Mesenchymal stem cell (in vitro differentiated cells and primary cell): ENCODE data around the gene SSR4.
"Not testable (repeated sequence)": the region's sequence is repeated elsewhere in the genome, so short reads cannot be mapped to it uniquely, and the experiment has no call there.

ENCODE experiments used
- DNase-seq: peaks from one replicate; pipeline ENCODE4 v3.0.0-alpha.2; 2013
- H2AFZ ChIP-seq: one replicate; pipeline ENCODE4 v1.6.1; 2013; ENCODE audit warnings: low read depth, mild to moderate bottlenecking, control low read depth, inconsistent platforms, low read length, moderate library complexity
- H2AK5ac ChIP-seq: 2 replicates; pipeline ENCODE4 v1.6.1; 2013; ENCODE audit warnings: low read length, moderate library complexity, mild to moderate bottlenecking, inconsistent platforms; ENCODE audit not compliant: severe bottlenecking
- H2BK120ac ChIP-seq: one replicate; pipeline ENCODE4 v1.6.1; 2013; ENCODE audit warnings: low read depth, mild to moderate bottlenecking, inconsistent platforms, low read length, moderate library complexity
- H2BK12ac ChIP-seq, 2 experiments: one replicate each; pipeline ENCODE4 v1.6.1; 2013; ENCODE audit warnings: inconsistent platforms in 2 of 2, low read length in 2 of 2, mild to moderate bottlenecking in 2 of 2, moderate library complexity in 2 of 2, control low read depth in 1 of 2
- H2BK15ac ChIP-seq: one replicate; pipeline ENCODE4 v1.6.1; 2013; ENCODE audit warnings: mild to moderate bottlenecking, low read depth, inconsistent platforms; ENCODE audit not compliant: poor library complexity, severe bottlenecking
- H2BK5ac ChIP-seq: 2 replicates; pipeline ENCODE4 v1.6.1; 2013; ENCODE audit warnings: low read depth, mild to moderate bottlenecking, low read length, control low read depth, inconsistent platforms; ENCODE audit not compliant: poor library complexity, severe bottlenecking
- H3K14ac ChIP-seq, 2 experiments: one replicate each; pipeline ENCODE4 v1.6.1; 2013; ENCODE audit warnings: inconsistent platforms in 2 of 2, low read length in 2 of 2, control low read depth in 1 of 2, mild to moderate bottlenecking in 1 of 2, moderate library complexity in 1 of 2
- H3K18ac ChIP-seq, 2 experiments: one replicate each; pipeline ENCODE4 v1.6.1; 2013; ENCODE audit warnings: inconsistent platforms in 2 of 2, low read length in 2 of 2, control low read depth in 1 of 2, low read depth in 1 of 2, mild to moderate bottlenecking in 1 of 2
- H3K23ac ChIP-seq, 2 experiments: one replicate each; pipeline ENCODE4 v1.6.1; 2013; ENCODE audit warnings: inconsistent platforms in 2 of 2, low read length in 2 of 2, mild to moderate bottlenecking in 2 of 2, moderate library complexity in 2 of 2, control low read depth in 1 of 2
- H3K27ac ChIP-seq: 2 replicates; pipeline ENCODE4 v1.5.1; 2013; ENCODE audit warnings: mild to moderate bottlenecking, moderate library complexity, low read length, control low read depth, inconsistent platforms; ENCODE audit not compliant: poor library complexity, severe bottlenecking
- H3K27me3 ChIP-seq, 2 experiments: 2 replicates each; pipeline versions ENCODE4 v1.6.1 to v1.7.0; 2013; ENCODE audit warnings: low read length in 2 of 2, mild to moderate bottlenecking in 2 of 2, moderate library complexity in 2 of 2, control low read depth in 1 of 2, inconsistent platforms in 1 of 2; ENCODE audit not compliant: control insufficient read depth in 1 of 2, insufficient read depth in 1 of 2
- H3K36me3 ChIP-seq, 2 experiments: 2 replicates each; pipeline versions ENCODE4 v1.6.1 to v1.7.0; 2013; ENCODE audit warnings: low read length in 2 of 2, control low read depth in 1 of 2, inconsistent platforms in 1 of 2, low read depth in 1 of 2, mild to moderate bottlenecking in 1 of 2; ENCODE audit not compliant: insufficient read depth in 2 of 2, control insufficient read depth in 1 of 2
- H3K4ac ChIP-seq, 2 experiments: one replicate each; pipeline ENCODE4 v1.6.1; 2013; ENCODE audit warnings: inconsistent platforms in 2 of 2, low read length in 2 of 2, mild to moderate bottlenecking in 2 of 2, moderate library complexity in 2 of 2, control low read depth in 1 of 2, low read depth in 1 of 2
- H3K4me1 ChIP-seq: 2 replicates; pipeline ENCODE4 v1.6.1; 2013; ENCODE audit warnings: low read depth, low read length, control low read depth; ENCODE audit not compliant: control insufficient read depth, insufficient read depth
- H3K4me2 ChIP-seq: 2 replicates; pipeline ENCODE4 v1.6.1; 2013; ENCODE audit warnings: low read length, mild to moderate bottlenecking, inconsistent platforms; ENCODE audit not compliant: poor library complexity, severe bottlenecking
- H3K4me3 ChIP-seq, 2 experiments: 2 replicates each; pipeline versions ENCODE4 v1.5.1 to v1.7.0; 2013; ENCODE audit warnings: low read length in 2 of 2, mild to moderate bottlenecking in 2 of 2, control low read depth in 1 of 2, low read depth in 1 of 2; ENCODE audit not compliant: insufficient read depth in 1 of 2
- H3K79me1 ChIP-seq: replicated peaks from 2 replicates; pipeline ENCODE4 v1.6.1; 2013; ENCODE audit warnings: mild to moderate bottlenecking, control low read depth, low read length, inconsistent platforms; ENCODE audit not compliant: poor library complexity, severe bottlenecking
- H3K9ac ChIP-seq: 2 replicates; pipeline ENCODE4 v1.7.0; 2013; ENCODE audit warnings: mild to moderate bottlenecking, low read length, moderate library complexity
- H3K9me3 ChIP-seq: 2 replicates; pipeline ENCODE4 v1.7.0; 2013; ENCODE audit warnings: mild to moderate bottlenecking, low read length; ENCODE audit not compliant: control insufficient read depth
- H4K8ac ChIP-seq: one replicate; pipeline ENCODE4 v1.6.1; 2013; ENCODE audit warnings: inconsistent platforms, mild to moderate bottlenecking, low read length, moderate library complexity
- H4K91ac ChIP-seq: one replicate; pipeline ENCODE4 v1.6.1; 2013; ENCODE audit warnings: mild to moderate bottlenecking, low read length, inconsistent platforms
- WGBS: methylation state at CpG from one replicate; pipeline ENCODE4 v1.1.7; 2013; ENCODE audit warnings: mixed read lengths; 5-methylcytosine and 5-hydroxymethylcytosine counted together

SSR4 gene

GRCh38 chrX:153749017-153749416, 45.5 kb upstream of the SSR4 start:
- H2BK12ac ChIP-seq, H2BK5ac ChIP-seq, H2BK15ac ChIP-seq, H3K14ac ChIP-seq, H3K27ac ChIP-seq, H4K91ac ChIP-seq, H2AK5ac ChIP-seq, H3K79me1 ChIP-seq, H3K36me3 ChIP-seq, H3K18ac ChIP-seq, H3K4ac ChIP-seq, H3K4me2 ChIP-seq, H4K8ac ChIP-seq, H2BK120ac ChIP-seq, H3K9ac ChIP-seq, H2AFZ ChIP-seq, H3K4me1 ChIP-seq, H3K4me3 ChIP-seq, DNase-seq, H3K9me3 ChIP-seq, H3K23ac ChIP-seq: not testable (repeated sequence)
- WGBS, result 91% methylated on average over 7 of the region's 7 CpGs
- H3K27me3 ChIP-seq, result peaks cover 0 to 17% of the 10 kb centered on the region in 2 experiments

GRCh38 chrX:153750127-153750774, 44.2 kb upstream of the SSR4 start:
- Histone ChIP-seq H3K18ac (no peak overlapping the region), H3K27me3 (peaks cover 0 to 21% of the 10 kb centered on the region in 2 experiments), H3K9me3 (peaks cover 6% of the 10 kb centered on the region), H3K23ac (no peak overlapping the region), H3K36me3 (no peaks in the 10 kb centered on the region), H2AK5ac (no peak overlapping the region), H3K79me1 (no peaks in the 10 kb centered on the region), H2BK5ac (no peak overlapping the region), H3K4me3 (no peak overlapping the region), H2AFZ (no peak overlapping the region), H4K8ac (no peak overlapping the region), H3K14ac (no peak overlapping the region), H2BK15ac (no peak overlapping the region), H3K4ac (no peak overlapping the region), H3K4me1 (no peaks in the 10 kb centered on the region), H4K91ac (no peak overlapping the region), H3K9ac (no peak overlapping the region), H2BK12ac (no peak overlapping the region), H3K4me2 (no peak overlapping the region), H2BK120ac (no peak overlapping the region), H3K27ac (no peak overlapping the region)
- DNase-seq, result no peak
- WGBS, result 87% methylated on average over 11 of the region's 12 CpGs

- H3K27me3 ChIP-seq, result peaks cover 0 to 13% of the 10 kb centered on the region in 2 experiments
- no peak overlapping the region for H3K18ac ChIP-seq
- no peak overlapping the region for H3K4me3 ChIP-seq
- no peak overlapping the region for H2BK120ac ChIP-seq
- WGBS, result no CpG with 5 or more reads among the region's 1 CpG
- H3K27ac ChIP-seq, result no peak overlapping the region
- H2BK12ac ChIP-seq, result no peak overlapping the region
- no peak overlapping the region for H3K23ac ChIP-seq
- no peak overlapping the region for H3K4me2 ChIP-seq
- no peak overlapping the region for H4K8ac ChIP-seq
- no peak overlapping the region for H3K4ac ChIP-seq
- H3K9ac ChIP-seq, result no peak overlapping the region
- DNase-seq, result no peak
- no peaks in the 10 kb centered on the region for H3K4me1 ChIP-seq
- peaks cover 0 to 6% of the 10 kb centered on the region in 2 experiments for H3K36me3 ChIP-seq
- peaks cover 25% of the 10 kb centered on the region for H3K9me3 ChIP-seq
- no peak overlapping the region for H2BK15ac ChIP-seq
- no peak overlapping the region for H4K91ac ChIP-seq
- H2BK5ac ChIP-seq, result no peak overlapping the region
- no peak overlapping the region for H3K14ac ChIP-seq
- H2AK5ac ChIP-seq, result no peak overlapping the region
- no peaks in the 10 kb centered on the region for H3K79me1 ChIP-seq
- H2AFZ ChIP-seq, result no peak overlapping the region
Measured at GRCh38 chrX:153755136-153755535, 39.3 kb upstream of the SSR4 start.

- no peak overlapping the region for H3K27ac ChIP-seq
Measured at GRCh38 chrX:153761863-153762262, 32.6 kb upstream of the SSR4 start.

More at GRCh38 chrX:153761863-153762262, 32.6 kb upstream of the SSR4 start:
- no peak overlapping the region for H2AFZ ChIP-seq
- H4K8ac ChIP-seq, result no peak overlapping the region
- no peak overlapping the region for H3K4ac ChIP-seq
- no peak overlapping the region for H3K4me2 ChIP-seq
- no peak overlapping the region for H2AK5ac ChIP-seq
- peaks cover 0 to 2% of the 10 kb centered on the region in 2 experiments for H3K27me3 ChIP-seq
- no peak overlapping the region for H3K14ac ChIP-seq
- no peak overlapping the region for H3K23ac ChIP-seq
- no peak overlapping the region for H4K91ac ChIP-seq
- peaks cover 7% of the 10 kb centered on the region for H3K79me1 ChIP-seq
- H2BK15ac ChIP-seq, result no peak overlapping the region
- no peak overlapping the region for H3K18ac ChIP-seq
- no peak overlapping the region for H3K9ac ChIP-seq
- H3K4me1 ChIP-seq, result peaks cover 26% of the 10 kb centered on the region
- H2BK120ac ChIP-seq, result no peak overlapping the region
- no peak overlapping the region for H2BK12ac ChIP-seq
- WGBS, result 93% methylated on average over 15 of the region's 15 CpGs
- H3K36me3 ChIP-seq, result peaks cover 0 to 1% of the 10 kb centered on the region in 2 experiments
- peaks cover 10% of the 10 kb centered on the region for H3K9me3 ChIP-seq
- no peak for DNase-seq
- H3K4me3 ChIP-seq, result no peak overlapping the region
- H2BK5ac ChIP-seq, result no peak overlapping the region
